ENCODE data around the gene CDS2.
A peak's percentile ranks its signal among the peaks of the same experiment; 100 is the strongest.

DNA sequence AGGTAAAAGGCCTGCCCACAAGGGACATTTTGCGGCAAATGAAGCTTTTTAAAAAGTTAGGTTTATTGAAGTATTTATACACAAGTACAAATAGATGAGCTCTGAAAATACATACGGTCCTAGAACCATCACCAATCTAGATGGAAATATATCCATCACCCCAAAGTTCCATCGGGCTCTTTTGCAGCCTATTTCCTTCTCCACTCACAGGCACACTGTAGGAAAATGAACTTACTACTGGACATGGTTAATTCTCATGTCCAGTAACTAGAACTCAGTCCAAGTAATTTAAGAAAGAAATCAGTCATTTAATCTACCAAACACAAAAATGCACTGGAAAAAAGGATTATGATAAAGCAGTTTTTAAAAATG, 13.2 kb upstream of the CDS2 start:
- TF ChIP-seq ZNF788 (CRISPR knock-in tag; IDR thresholded peaks at IDR 0.05; ENCODE audit: borderline replicate concordance) = no peak
- TF ChIP-seq, protein P1, sequence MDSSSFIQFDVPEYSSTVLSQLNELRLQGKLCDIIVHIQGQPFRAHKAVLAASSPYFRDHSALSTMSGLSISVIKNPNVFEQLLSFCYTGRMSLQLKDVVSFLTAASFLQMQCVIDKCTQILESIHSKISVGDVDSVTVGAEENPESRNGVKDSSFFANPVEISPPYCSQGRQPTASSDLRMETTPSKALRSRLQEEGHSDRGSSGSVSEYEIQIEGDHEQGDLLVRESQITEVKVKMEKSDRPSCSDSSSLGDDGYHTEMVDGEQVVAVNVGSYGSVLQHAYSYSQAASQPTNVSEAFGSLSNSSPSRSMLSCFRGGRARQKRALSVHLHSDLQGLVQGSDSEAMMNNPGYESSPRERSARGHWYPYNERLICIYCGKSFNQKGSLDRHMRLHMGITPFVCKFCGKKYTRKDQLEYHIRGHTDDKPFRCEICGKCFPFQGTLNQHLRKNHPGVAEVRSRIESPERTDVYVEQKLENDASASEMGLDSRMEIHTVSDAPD (CRISPR knock-in tag; IDR thresholded peaks at IDR 0.05) = no peak
- TF ChIP-seq NR3C1 (CRISPR knock-in tag; IDR thresholded peaks at IDR 0.05) = no peak
- TF ChIP-seq, protein P2, sequence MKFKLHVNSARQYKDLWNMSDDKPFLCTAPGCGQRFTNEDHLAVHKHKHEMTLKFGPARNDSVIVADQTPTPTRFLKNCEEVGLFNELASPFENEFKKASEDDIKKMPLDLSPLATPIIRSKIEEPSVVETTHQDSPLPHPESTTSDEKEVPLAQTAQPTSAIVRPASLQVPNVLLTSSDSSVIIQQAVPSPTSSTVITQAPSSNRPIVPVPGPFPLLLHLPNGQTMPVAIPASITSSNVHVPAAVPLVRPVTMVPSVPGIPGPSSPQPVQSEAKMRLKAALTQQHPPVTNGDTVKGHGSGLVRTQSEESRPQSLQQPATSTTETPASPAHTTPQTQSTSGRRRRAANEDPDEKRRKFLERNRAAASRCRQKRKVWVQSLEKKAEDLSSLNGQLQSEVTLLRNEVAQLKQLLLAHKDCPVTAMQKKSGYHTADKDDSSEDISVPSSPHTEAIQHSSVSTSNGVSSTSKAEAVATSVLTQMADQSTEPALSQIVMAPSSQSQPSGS (CRISPR knock-in tag; IDR thresholded peaks at IDR 0.05) = no peak
- TF ChIP-seq ZNF510 (CRISPR knock-in tag; IDR thresholded peaks at IDR 0.05; ENCODE audit: low read depth) = 0 out of 2 replicates have a peak, but pooled peaks have one; percentile 2
- TF ChIP-seq ZNF614 (CRISPR knock-in tag; IDR thresholded peaks at IDR 0.05; ENCODE audit: borderline replicate concordance) = no peak
- TF ChIP-seq, protein P3, sequence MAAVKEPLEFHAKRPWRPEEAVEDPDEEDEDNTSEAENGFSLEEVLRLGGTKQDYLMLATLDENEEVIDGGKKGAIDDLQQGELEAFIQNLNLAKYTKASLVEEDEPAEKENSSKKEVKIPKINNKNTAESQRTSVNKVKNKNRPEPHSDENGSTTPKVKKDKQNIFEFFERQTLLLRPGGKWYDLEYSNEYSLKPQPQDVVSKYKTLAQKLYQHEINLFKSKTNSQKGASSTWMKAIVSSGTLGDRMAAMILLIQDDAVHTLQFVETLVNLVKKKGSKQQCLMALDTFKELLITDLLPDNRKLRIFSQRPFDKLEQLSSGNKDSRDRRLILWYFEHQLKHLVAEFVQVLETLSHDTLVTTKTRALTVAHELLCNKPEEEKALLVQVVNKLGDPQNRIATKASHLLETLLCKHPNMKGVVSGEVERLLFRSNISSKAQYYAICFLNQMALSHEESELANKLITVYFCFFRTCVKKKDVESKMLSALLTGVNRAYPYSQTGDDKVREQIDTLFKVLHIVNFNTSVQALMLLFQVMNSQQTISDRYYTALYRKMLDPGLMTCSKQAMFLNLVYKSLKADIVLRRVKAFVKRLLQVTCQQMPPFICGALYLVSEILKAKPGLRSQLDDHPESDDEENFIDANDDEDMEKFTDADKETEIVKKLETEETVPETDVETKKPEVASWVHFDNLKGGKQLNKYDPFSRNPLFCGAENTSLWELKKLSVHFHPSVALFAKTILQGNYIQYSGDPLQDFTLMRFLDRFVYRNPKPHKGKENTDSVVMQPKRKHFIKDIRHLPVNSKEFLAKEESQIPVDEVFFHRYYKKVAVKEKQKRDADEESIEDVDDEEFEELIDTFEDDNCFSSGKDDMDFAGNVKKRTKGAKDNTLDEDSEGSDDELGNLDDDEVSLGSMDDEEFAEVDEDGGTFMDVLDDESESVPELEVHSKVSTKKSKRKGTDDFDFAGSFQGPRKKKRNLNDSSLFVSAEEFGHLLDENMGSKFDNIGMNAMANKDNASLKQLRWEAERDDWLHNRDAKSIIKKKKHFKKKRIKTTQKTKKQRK (IDR thresholded peaks at IDR 0.05; ENCODE audit: low read length) = no peak
- TF ChIP-seq, protein P4, sequence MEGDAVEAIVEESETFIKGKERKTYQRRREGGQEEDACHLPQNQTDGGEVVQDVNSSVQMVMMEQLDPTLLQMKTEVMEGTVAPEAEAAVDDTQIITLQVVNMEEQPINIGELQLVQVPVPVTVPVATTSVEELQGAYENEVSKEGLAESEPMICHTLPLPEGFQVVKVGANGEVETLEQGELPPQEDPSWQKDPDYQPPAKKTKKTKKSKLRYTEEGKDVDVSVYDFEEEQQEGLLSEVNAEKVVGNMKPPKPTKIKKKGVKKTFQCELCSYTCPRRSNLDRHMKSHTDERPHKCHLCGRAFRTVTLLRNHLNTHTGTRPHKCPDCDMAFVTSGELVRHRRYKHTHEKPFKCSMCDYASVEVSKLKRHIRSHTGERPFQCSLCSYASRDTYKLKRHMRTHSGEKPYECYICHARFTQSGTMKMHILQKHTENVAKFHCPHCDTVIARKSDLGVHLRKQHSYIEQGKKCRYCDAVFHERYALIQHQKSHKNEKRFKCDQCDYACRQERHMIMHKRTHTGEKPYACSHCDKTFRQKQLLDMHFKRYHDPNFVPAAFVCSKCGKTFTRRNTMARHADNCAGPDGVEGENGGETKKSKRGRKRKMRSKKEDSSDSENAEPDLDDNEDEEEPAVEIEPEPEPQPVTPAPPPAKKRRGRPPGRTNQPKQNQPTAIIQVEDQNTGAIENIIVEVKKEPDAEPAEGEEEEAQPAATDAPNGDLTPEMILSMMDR (CRISPR knock-in tag; IDR thresholded peaks at IDR 0.05) = no peak
- no peak for TF ChIP-seq FOSL2 (CRISPR knock-in tag; IDR thresholded peaks at IDR 0.05)
- no peak for TF ChIP-seq ZNF546 (CRISPR knock-in tag; conservative IDR thresholded peaks at IDR 0.05)
- TF ChIP-seq POLR2A (IDR thresholded peaks at IDR 0.05; ENCODE audit: insufficient read depth in 1 of 2, low read depth in 2 of 2, low read length in 2 of 2) = no peak
- no peak for TF ChIP-seq ZFP1 (CRISPR knock-in tag; IDR thresholded peaks at IDR 0.05)
- no peak for TF ChIP-seq BRCA1 (CRISPR knock-in tag; IDR thresholded peaks at IDR 0.05)
- no peak for TF ChIP-seq ZNF224 (CRISPR knock-in tag; IDR thresholded peaks at IDR 0.05)

All from HepG2 (cell line).